Astrocyte (in vitro differentiated cells and primary cell): ENCODE results near the gene SLC35G6. TPM values are rescaled to one million over a fixed set of nuclear protein-coding genes. Genes with fewer than 3 reads are reported as not detected.

Experiments used
- DNase-seq: peaks from one replicate; pipeline ENCODE4 v3.0.0-alpha.2; 2010; ENCODE audit warnings: low read depth
- FAIRE-seq: peaks from 2 replicates; lab custom pipeline; 2011; peaks lifted over from hg19 to GRCh38; lab: Jason Lieb, UNC
- H2AFZ ChIP-seq: 2 replicates; pipeline ENCODE4 v1.6.0; 2012; ENCODE audit warnings: low read depth, low read length, inconsistent platforms
- H3K27ac ChIP-seq: 2 replicates; pipeline ENCODE4 v1.5.1; 2011; ENCODE audit warnings: low read depth, low read length, inconsistent platforms
- H3K27me3 ChIP-seq: 2 replicates; pipeline ENCODE4 v1.6.0; 2011; ENCODE audit warnings: low read length, inconsistent platforms; ENCODE audit not compliant: insufficient read depth
- H3K36me3 ChIP-seq: 2 replicates; pipeline ENCODE4 v1.5.1; 2011; ENCODE audit warnings: low read length, inconsistent platforms; ENCODE audit not compliant: insufficient read depth
- H3K4me1 ChIP-seq: 2 replicates; pipeline ENCODE4 v1.5.1; 2011; ENCODE audit warnings: low read length, inconsistent platforms; ENCODE audit not compliant: insufficient read depth
- H3K4me2 ChIP-seq: 2 replicates; pipeline ENCODE4 v1.6.0; 2012; ENCODE audit warnings: low read length, inconsistent platforms
- H3K4me3 ChIP-seq: 2 replicates; pipeline ENCODE4 v1.5.1; 2011; ENCODE audit warnings: low read depth, mild to moderate bottlenecking, low read length, inconsistent platforms; ENCODE audit not compliant: insufficient read depth
- H3K79me2 ChIP-seq: 2 replicates; pipeline ENCODE4 v1.6.0; 2012; ENCODE audit warnings: mild to moderate bottlenecking, low read length, inconsistent platforms; ENCODE audit not compliant: insufficient read depth
- H3K9ac ChIP-seq: 2 replicates; pipeline ENCODE4 v1.6.0; 2012; ENCODE audit warnings: mild to moderate bottlenecking, low read length, inconsistent platforms
- H3K9me3 ChIP-seq: 2 replicates; pipeline ENCODE4 v1.5.1; 2012; ENCODE audit warnings: low read depth, mild to moderate bottlenecking, low read length, inconsistent platforms; ENCODE audit not compliant: insufficient read depth
- H4K20me1 ChIP-seq: 2 replicates; pipeline ENCODE4 v1.6.0; 2012; ENCODE audit warnings: low read length, inconsistent platforms; ENCODE audit not compliant: insufficient read depth
- H3K27ac Mint-ChIP-seq: one replicate; pipeline ENCODE4 v1.8.0; 2021; ENCODE audit warnings: mild to moderate bottlenecking, mixed read lengths; ENCODE audit not compliant: unreplicated experiment
- H3K27me3 Mint-ChIP-seq: one replicate; pipeline ENCODE4 v1.8.0; 2021; ENCODE audit warnings: low read depth, mixed read lengths; ENCODE audit not compliant: unreplicated experiment
- H3K36me3 Mint-ChIP-seq: one replicate; pipeline ENCODE4 v1.8.0; 2021; ENCODE audit warnings: low read depth, mixed read lengths; ENCODE audit not compliant: unreplicated experiment
- H3K4me1 Mint-ChIP-seq: one replicate; pipeline ENCODE4 v1.8.0; 2021; ENCODE audit warnings: low read depth, mixed read lengths; ENCODE audit not compliant: unreplicated experiment
- H3K4me3 Mint-ChIP-seq: one replicate; pipeline ENCODE4 v1.8.0; 2021; ENCODE audit warnings: mild to moderate bottlenecking, moderate library complexity, mixed read lengths; ENCODE audit not compliant: unreplicated experiment
- H3K9me3 Mint-ChIP-seq: one replicate; pipeline ENCODE4 v1.8.0; 2021; ENCODE audit warnings: mild to moderate bottlenecking, mixed read lengths; ENCODE audit not compliant: unreplicated experiment
- EZH2 ChIP-seq: IDR thresholded peaks from 2 replicates; pipeline ENCODE4 v1.6.1; 2012; ENCODE audit warnings: mild to moderate bottlenecking, low read length, inconsistent platforms; ENCODE audit not compliant: insufficient read depth
- total RNA-seq: library from RNA; stranded (reverse); gene quantifications from 2 replicates; pipeline ENCODE4 v1.2.1, GENCODE V29; 2021
- TF ChIP-seq, protein P1 (sequence below): IDR thresholded peaks from 2 replicates; pipeline ENCODE4 v1.5.1; 2011; ENCODE audit warnings: low read depth, mild to moderate bottlenecking, inconsistent platforms, low read length, moderate library complexity; ENCODE audit not compliant: insufficient read depth

SLC35G6 gene
- total RNA-seq, 1 donor from 2014 or later: not detected

DNA sequence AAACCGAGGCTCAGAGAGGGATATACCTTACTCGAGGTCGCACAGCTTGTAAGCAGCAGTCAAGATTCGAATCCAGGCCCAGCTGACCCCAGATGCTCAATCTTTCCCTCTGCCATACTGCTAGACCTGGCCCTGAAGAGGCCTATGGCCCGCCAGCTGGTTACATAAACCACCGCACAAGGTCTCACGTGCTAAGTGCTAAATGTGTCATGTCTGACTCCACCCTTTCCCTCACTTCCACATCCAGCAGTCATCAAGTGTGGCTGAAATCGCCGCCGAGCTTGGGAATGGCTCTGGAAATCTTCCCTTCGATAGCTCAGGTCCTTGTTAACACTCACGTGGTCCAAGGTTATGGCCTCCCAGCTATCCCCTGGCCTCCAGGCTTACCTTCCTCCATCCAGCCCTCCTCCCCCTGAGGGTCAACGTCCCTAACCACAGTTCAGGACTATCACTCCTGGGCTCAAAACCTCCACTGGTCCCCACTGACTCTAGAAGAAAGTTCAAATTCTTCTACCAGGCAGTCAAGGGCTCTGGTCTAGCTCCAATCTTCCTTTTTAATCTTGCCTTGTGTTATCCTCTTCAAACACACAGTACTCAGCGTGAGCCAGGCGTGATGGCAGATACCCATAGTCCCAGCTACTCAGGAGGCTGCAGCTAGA lies 5.4 kb upstream of the SLC35G6 start:
- peak overlapping the region; percentile 69 for H3K4me3 Mint-ChIP-seq
- FAIRE-seq: no peak
- Histone ChIP-seq H3K4me3 (no peak overlapping the region), H3K9ac (peak overlapping the region; percentile 2), H4K20me1 (peaks cover 73% of the 10 kb centered on the region), H2AFZ (no peak overlapping the region), H3K4me1 (peaks cover 38% of the 10 kb centered on the region), H3K9me3 (no peaks in the 10 kb centered on the region), H3K4me2 (peak overlapping the region; percentile 94), H3K27me3 (no peaks in the 10 kb centered on the region), H3K36me3 (no peaks in the 10 kb centered on the region), H3K27ac (peak overlapping the region; percentile 7), H3K79me2 (peaks cover 87% of the 10 kb centered on the region)
- H3K27ac Mint-ChIP-seq: peak overlapping the region; percentile 34
- no peak for DNase-seq
- TF ChIP-seq EZH2: no peak
- TF ChIP-seq, protein P1, sequence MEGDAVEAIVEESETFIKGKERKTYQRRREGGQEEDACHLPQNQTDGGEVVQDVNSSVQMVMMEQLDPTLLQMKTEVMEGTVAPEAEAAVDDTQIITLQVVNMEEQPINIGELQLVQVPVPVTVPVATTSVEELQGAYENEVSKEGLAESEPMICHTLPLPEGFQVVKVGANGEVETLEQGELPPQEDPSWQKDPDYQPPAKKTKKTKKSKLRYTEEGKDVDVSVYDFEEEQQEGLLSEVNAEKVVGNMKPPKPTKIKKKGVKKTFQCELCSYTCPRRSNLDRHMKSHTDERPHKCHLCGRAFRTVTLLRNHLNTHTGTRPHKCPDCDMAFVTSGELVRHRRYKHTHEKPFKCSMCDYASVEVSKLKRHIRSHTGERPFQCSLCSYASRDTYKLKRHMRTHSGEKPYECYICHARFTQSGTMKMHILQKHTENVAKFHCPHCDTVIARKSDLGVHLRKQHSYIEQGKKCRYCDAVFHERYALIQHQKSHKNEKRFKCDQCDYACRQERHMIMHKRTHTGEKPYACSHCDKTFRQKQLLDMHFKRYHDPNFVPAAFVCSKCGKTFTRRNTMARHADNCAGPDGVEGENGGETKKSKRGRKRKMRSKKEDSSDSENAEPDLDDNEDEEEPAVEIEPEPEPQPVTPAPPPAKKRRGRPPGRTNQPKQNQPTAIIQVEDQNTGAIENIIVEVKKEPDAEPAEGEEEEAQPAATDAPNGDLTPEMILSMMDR: no peak
- no peaks in the 10 kb centered on the region for H3K9me3 Mint-ChIP-seq
- no peaks in the 10 kb centered on the region for H3K27me3 Mint-ChIP-seq
- H3K4me1 Mint-ChIP-seq: peaks cover 28% of the 10 kb centered on the region
- peaks cover 3% of the 10 kb centered on the region for H3K36me3 Mint-ChIP-seq

- peaks cover 38% of the 10 kb centered on the region for H3K4me1 ChIP-seq
- H3K36me3 ChIP-seq: no peaks in the 10 kb centered on the region
- peak; percentile 57 for DNase-seq
- H3K27ac ChIP-seq: peak overlapping the region; percentile 67
- H3K4me3 Mint-ChIP-seq: peak overlapping the region; percentile 69
- H3K27me3 Mint-ChIP-seq: no peaks in the 10 kb centered on the region
- peaks cover 67% of the 10 kb centered on the region for H4K20me1 ChIP-seq
- peaks cover 81% of the 10 kb centered on the region for H3K79me2 ChIP-seq
- no peak overlapping the region for H3K4me3 ChIP-seq
- peaks cover 31% of the 10 kb centered on the region for H3K4me1 Mint-ChIP-seq
- H3K27ac Mint-ChIP-seq: peak overlapping the region; percentile 36
- peak overlapping the region; percentile 2 for H3K9ac ChIP-seq
- H3K4me2 ChIP-seq: peak overlapping the region; percentile 94
- no peaks in the 10 kb centered on the region for H3K9me3 Mint-ChIP-seq
- no peaks in the 10 kb centered on the region for H3K9me3 ChIP-seq
- H2AFZ ChIP-seq: no peak overlapping the region
- TF ChIP-seq, protein P1: no peak
- TF ChIP-seq EZH2: no peak
- H3K36me3 Mint-ChIP-seq: peaks cover 3% of the 10 kb centered on the region
- no peaks in the 10 kb centered on the region for H3K27me3 ChIP-seq
- FAIRE-seq: no peak
These were observed 4.8 kb upstream of the SLC35G6 start for GRCh38 chr17:7476494-7476893.

- Histone ChIP-seq H3K79me2 (peaks cover 76% of the 10 kb centered on the region), H3K4me1 (peaks cover 38% of the 10 kb centered on the region), H4K20me1 (peaks cover 62% of the 10 kb centered on the region), H3K27ac (peak overlapping the region; percentile 67), H3K27me3 (no peaks in the 10 kb centered on the region), H2AFZ (no peak overlapping the region), H3K36me3 (no peaks in the 10 kb centered on the region), H3K4me2 (peak overlapping the region; percentile 94), H3K9ac (peak overlapping the region; percentile 2), H3K4me3 (no peak overlapping the region), H3K9me3 (no peaks in the 10 kb centered on the region)
- Mint-ChIP-seq H3K9me3 (no peaks in the 10 kb centered on the region), H3K27me3 (no peaks in the 10 kb centered on the region), H3K27ac (no peak overlapping the region), H3K4me3 (peak overlapping the region; percentile 97), H3K4me1 (peaks cover 34% of the 10 kb centered on the region), H3K36me3 (peaks cover 3% of the 10 kb centered on the region)
- DNase-seq (no peak), FAIRE-seq (no peak)
- no peak for TF ChIP-seq EZH2
These were observed 4.3 kb upstream of the SLC35G6 start for GRCh38 chr17:7476951-7477350.
